ENCODE data around the gene SPART.
A peak's percentile ranks its signal among the peaks of the same experiment; 100 is the strongest.
"Not testable (repeated sequence)": the region's sequence is repeated elsewhere in the genome, so short reads cannot be mapped to it uniquely, and the experiment has no call there.

Gene SPART

DNA sequence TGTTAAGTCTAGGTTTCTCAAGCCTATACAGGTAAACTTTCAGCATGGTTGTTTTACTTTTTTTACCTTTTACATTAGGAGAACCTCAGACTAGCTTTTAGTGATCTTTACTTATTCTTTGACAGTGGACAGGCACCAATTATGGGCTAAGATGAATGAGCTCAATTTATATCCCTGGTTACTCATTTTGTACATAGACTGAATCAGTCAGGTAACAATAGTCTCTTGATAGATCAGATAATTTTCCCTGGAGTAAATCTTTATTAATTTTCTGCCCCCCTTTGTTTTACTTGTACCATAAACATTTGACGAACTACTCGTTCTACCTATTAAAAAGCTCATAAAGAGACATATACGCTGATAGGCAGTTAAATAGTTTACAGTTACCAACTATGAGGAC lies 22.8 kb downstream of the SPART start:
- no peak overlapping the region for H3K4me3 ChIP-seq (ENCODE audit: low read depth, low read length)

GRCh38 chr13:36319793-36320192 lies 26.4 kb downstream of the SPART start:
- H3K4me3 ChIP-seq (ENCODE audit: low read depth, low read length), result not testable (repeated sequence)

- no peak overlapping the region for H3K4me3 ChIP-seq (ENCODE audit: low read depth, low read length)
Observed at GRCh38 chr13:36313047-36313969, 32.9 kb downstream of the SPART start.

GRCh38 chr13:36310417-36311108 lies 35.6 kb downstream of the SPART start:
- no peak overlapping the region for H3K4me3 ChIP-seq (ENCODE audit: low read depth, low read length)

GRCh38 chr13:36302289-36302688 lies 43.9 kb downstream of the SPART start:
- H3K4me3 ChIP-seq (ENCODE audit: low read depth, low read length), result no peak overlapping the region

GRCh38 chr13:36299469-36299868 lies 46.7 kb downstream of the SPART start:
- not testable (repeated sequence) for H3K4me3 ChIP-seq (ENCODE audit: low read depth, low read length)

GRCh38 chr13:36298535-36299068 lies 47.6 kb downstream of the SPART start:
- H3K4me3 ChIP-seq (ENCODE audit: low read depth, low read length), result peak overlapping the region; percentile 79

DNA sequence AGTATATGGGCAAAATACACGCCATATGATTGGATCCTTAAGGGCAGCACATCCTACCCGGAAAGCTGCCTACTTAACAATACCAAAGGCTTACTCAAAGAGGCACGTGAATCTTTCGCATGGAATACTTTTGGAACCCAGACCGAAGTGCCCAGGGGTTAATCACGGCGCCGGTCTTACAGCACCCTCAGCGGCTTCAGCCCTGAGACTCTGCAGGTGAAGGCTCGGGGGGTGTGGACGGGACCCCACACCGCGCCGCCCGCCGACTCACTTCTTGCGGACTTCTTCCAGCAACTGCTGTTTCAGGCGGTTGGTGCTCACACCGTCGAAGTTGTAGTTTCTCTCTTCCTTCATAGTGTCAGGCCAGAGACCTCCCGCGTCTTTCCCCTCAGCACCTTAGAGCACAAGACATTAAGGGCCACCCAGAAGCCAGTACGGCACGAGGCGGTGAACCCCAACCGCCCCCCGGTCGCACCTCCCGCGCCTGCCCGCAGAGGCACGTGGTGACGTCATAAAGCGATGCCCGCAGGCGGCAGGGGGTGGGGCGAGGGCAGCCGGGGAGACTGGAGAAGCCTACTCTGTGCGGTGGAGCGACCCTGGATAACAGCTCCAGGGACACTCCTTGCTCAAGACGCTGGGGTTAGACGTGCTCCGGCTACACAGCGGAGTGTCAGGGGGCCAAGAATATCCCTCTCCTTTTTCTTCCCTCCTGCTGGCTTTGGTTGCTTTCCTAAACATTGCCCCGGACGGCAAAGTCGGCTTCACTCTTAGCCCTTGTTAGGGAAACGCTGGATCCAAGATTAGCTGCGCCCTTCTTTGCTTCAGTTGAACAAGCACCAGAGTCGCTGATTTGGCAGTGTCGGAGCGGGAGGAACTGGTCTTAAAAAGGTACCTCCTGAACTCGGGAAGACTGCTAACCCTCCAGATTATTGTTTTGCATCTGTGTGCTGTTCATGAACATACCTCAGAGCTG lies 48.5 kb downstream of the SPART start, which contains the start of gene CCDC169:
Gene CCDC169, minus strand, starts transcription at position 449 of the 973 bp plus-strand sequence. Its CDS starts 95 bp downstream, at position 354.
- peak within 1 kb of the TSS; percentile 79 for H3K4me3 ChIP-seq (ENCODE audit: low read depth, low read length)

DNA sequence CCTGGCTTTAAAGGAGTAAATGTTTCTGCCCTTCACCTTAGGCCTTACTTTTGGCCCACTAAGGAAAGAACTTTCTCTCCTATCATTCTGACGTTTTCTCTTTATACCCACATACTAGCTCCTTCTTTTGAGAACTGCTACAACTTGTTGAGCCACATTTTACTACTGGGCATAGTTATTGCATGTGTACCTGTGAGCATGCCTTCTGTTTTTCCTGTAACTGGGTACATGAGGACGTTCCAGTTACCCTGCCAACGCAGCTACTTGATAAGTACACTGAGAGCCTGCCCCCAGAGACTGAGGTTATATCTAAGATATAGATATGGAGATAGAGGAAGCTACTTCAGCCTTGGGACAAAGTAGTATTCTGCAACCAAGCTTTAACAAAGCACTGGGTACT lies 52.1 kb downstream of the SPART start:
- H3K4me3 ChIP-seq (ENCODE audit: low read depth, low read length), result no peak overlapping the region

- H3K4me3 ChIP-seq (ENCODE audit: low read depth, low read length), result no peak overlapping the region
Observed at GRCh38 chr13:36293497-36293896, 52.7 kb downstream of the SPART start.

- no peak overlapping the region for H3K4me3 ChIP-seq (ENCODE audit: low read depth, low read length)
Observed at GRCh38 chr13:36288794-36289391, 57.3 kb downstream of the SPART start.

GRCh38 chr13:36286006-36286405 lies 60.2 kb downstream of the SPART start:
- H3K4me3 ChIP-seq (ENCODE audit: low read depth, low read length), result no peak overlapping the region

- H3K4me3 ChIP-seq (ENCODE audit: low read depth, low read length), result no peak overlapping the region
Observed at GRCh38 chr13:36282821-36283432, 63.3 kb downstream of the SPART start.

GRCh38 chr13:36275190-36276002 lies 70.8 kb downstream of the SPART start:
- no peak overlapping the region for H3K4me3 ChIP-seq (ENCODE audit: low read depth, low read length)

DNA sequence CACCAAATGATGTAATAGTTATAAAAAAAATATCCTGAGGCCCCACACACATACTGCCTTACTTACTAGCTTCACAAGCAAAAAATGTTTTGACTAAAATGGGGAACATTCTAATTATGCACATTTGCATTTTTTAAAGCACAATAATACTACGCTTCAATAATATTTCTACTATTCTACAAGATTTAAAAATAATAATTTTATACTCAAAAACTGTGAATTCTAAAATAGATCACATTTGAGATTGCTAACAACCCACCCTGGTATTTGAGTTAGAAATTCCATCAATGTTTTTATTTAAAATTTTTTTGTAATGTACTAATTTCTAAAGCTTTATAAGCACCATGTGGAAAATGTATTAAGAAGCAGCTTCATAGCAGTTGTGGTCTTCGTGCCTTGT lies 72.8 kb downstream of the SPART start:
- no peak overlapping the region for H3K4me3 ChIP-seq (ENCODE audit: low read depth, low read length)

- H3K4me3 ChIP-seq (ENCODE audit: low read depth, low read length), result no peak overlapping the region
Observed at GRCh38 chr13:36261976-36262375, 84.2 kb downstream of the SPART start.

- H3K4me3 ChIP-seq (ENCODE audit: low read depth, low read length), result no peak overlapping the region
Observed at GRCh38 chr13:36261011-36261410, 85.2 kb downstream of the SPART start.

GRCh38 chr13:36259361-36260137 lies 86.6 kb downstream of the SPART start:
- no peak overlapping the region for H3K4me3 ChIP-seq (ENCODE audit: low read depth, low read length)
